Aorta (tissue), 5 donors: Measurements from ENCODE around the gene MAP4K3. TPM values are rescaled to one million over a fixed set of nuclear protein-coding genes. Genes with fewer than 3 reads are reported as not detected.
"Not testable (repeated sequence)": the region's sequence is repeated elsewhere in the genome, so short reads cannot be mapped to it uniquely, and the experiment has no call there.

ENCODE experiments used
- ATAC-seq: fragments of 200-7000 bp; cut with Tn5 transposase; one replicate; pipeline ENCODE4 v1.9.1; 2022; ENCODE audit warnings: moderate library complexity; ENCODE audit not compliant: low FRiP score
- DNase-seq, 2 donors: peaks; one replicate each; pipeline ENCODE4 v3.0.0-alpha.2; 2020
- H3K27ac ChIP-seq, 2 donors: one replicate each; pipeline ENCODE4 v1.5.1; 2013; ENCODE audit warnings: low read length in 2 of 2, mild to moderate bottlenecking in 2 of 2, moderate library complexity in 2 of 2, control low read depth in 1 of 2, inconsistent platforms in 1 of 2, low read depth in 1 of 2
- H3K27me3 ChIP-seq, 2 donors: one replicate each; pipeline ENCODE4 v1.6.1; 2013; ENCODE audit warnings: control low read depth in 1 of 2, low read length in 1 of 2, mild to moderate bottlenecking in 1 of 2, moderate library complexity in 1 of 2; ENCODE audit not compliant: insufficient read depth in 2 of 2, control insufficient read depth in 1 of 2
- H3K36me3 ChIP-seq, 2 donors: one replicate each; pipeline ENCODE4 v1.6.1; 2013; ENCODE audit warnings: control low read depth in 1 of 2, low read length in 1 of 2, mild to moderate bottlenecking in 1 of 2; ENCODE audit not compliant: insufficient read depth in 2 of 2, control insufficient read depth in 1 of 2
- H3K4me1 ChIP-seq, 2 donors: one replicate each; pipeline ENCODE4 v1.6.1; 2013; ENCODE audit warnings: low read length in 2 of 2, control low read depth in 1 of 2, mild to moderate bottlenecking in 1 of 2, moderate library complexity in 1 of 2; ENCODE audit not compliant: insufficient read depth in 2 of 2, control insufficient read depth in 1 of 2
- H3K4me3 ChIP-seq, 2 donors: one replicate each; pipeline ENCODE4 v1.5.1; 2013; ENCODE audit warnings: low read length in 2 of 2, control low read depth in 1 of 2, mild to moderate bottlenecking in 1 of 2
- H3K9me3 ChIP-seq: one replicate; pipeline ENCODE4 v1.6.1; 2013; ENCODE audit warnings: mild to moderate bottlenecking, low read length; ENCODE audit not compliant: control insufficient read depth
- WGBS, 2 donors: extraction: QIAGEN DNeasy Blood & Tissue Kit; methylation state at CpG; one replicate each; pipeline ENCODE4 v1.1.7; 2013; 5-methylcytosine and 5-hydroxymethylcytosine counted together
- intact Hi-C, 2 donors: fragments of 100-400 bp; cut with DNase I; formaldehyde crosslinking; loops; one replicate each; pipeline versions ENCODE4 v1.14.2 to v1.15.0; 2022
- polyA plus RNA-seq, 2 donors: library from polyadenylated mRNA; stranded (reverse); fragments of 200-250 nt; gene quantifications; one replicate each; pipeline ENCODE4 v1.2.3, GENCODE V29; 2013
- total RNA-seq, 2 donors: library from RNA; stranded (reverse); fragmentation: NEBNext Ultra II Directional; extraction: Animal tissue kit (Norgen Biotek cat#: 25700); gene quantifications; one replicate each; pipeline ENCODE4 v1.2.1, GENCODE V29; 2021
- donor health status: healthy with polysubstance abuse.
- donor health status: Bipolar disorder and iron deficiency.
- donor health status: DM: no; HTN: no; CAD: no.
- donor health status: DM: no; HTN: no; CAD: no.
- donor health status: DM: yes; HTN: yes; CAD: no.

MAP4K3 gene
- total and polyA plus RNA-seq, 4 donors, result 13.9 to 50.8 (median 32.9) TPM

GRCh38 chr2:39321056-39322035 lies 115.7 kb downstream of the MAP4K3 start:
- ATAC-seq, H3K4me1 ChIP-seq, intact Hi-C loops, H3K9me3 ChIP-seq, H3K27ac ChIP-seq, H3K36me3 ChIP-seq, H3K27me3 ChIP-seq, H3K4me3 ChIP-seq, DNase-seq: not testable (repeated sequence)
- 93 to 94% methylated on average over 12 to 16 of the region's 16 CpGs for WGBS, 2 donors

GRCh38 chr2:39320162-39320561 lies 116.9 kb downstream of the MAP4K3 start:
- ATAC-seq (no peak), DNase-seq (no peak)
- Histone ChIP-seq H3K4me3 (no peak overlapping the region), H3K27ac (no peak overlapping the region), H3K36me3 (peaks cover 0 to 1% of the 10 kb centered on the region in 2 donors), H3K9me3 (no peaks in the 10 kb centered on the region), H3K27me3 (no peaks in the 10 kb centered on the region), H3K4me1 (no peaks in the 10 kb centered on the region)
- 79 to 86% methylated on average over 4 of the region's 4 CpGs for WGBS, 2 donors
- intact Hi-C loops, result no loop called here

GRCh38 chr2:39313575-39313974 lies 123.5 kb downstream of the MAP4K3 start:
- DNase-seq (no peak), ATAC-seq (no peak)
- Histone ChIP-seq H3K27ac (no peak overlapping the region), H3K4me3 (no peak overlapping the region), H3K9me3 (no peaks in the 10 kb centered on the region), H3K4me1 (no peaks in the 10 kb centered on the region), H3K27me3 (no peaks in the 10 kb centered on the region), H3K36me3 (peaks cover 5% of the 10 kb centered on the region in 2 donors)
- intact Hi-C loops, result no loop called here
- WGBS, 2 donors, result 89 to 91% methylated on average over 4 of the region's 4 CpGs

- Histone ChIP-seq H3K9me3 (no peaks in the 10 kb centered on the region), H3K27ac (no peak overlapping the region), H3K27me3 (no peaks in the 10 kb centered on the region), H3K36me3 (peaks cover 5% of the 10 kb centered on the region in 2 donors), H3K4me3 (no peak overlapping the region), H3K4me1 (no peaks in the 10 kb centered on the region)
- WGBS, 2 donors, result 68 to 80% methylated on average over 2 of the region's 2 CpGs
- DNase-seq, result no peak
- no peak for ATAC-seq
- intact Hi-C loops, result no loop called here
These were observed 125.6 kb downstream of the MAP4K3 start for GRCh38 chr2:39311469-39311868.

GRCh38 chr2:39308778-39309177 lies 128.3 kb downstream of the MAP4K3 start:
- intact Hi-C loops, result no loop called here
- Histone ChIP-seq H3K27me3 (no peaks in the 10 kb centered on the region), H3K4me1 (no peaks in the 10 kb centered on the region), H3K9me3 (no peaks in the 10 kb centered on the region), H3K36me3 (peaks cover 3% of the 10 kb centered on the region in 2 donors), H3K27ac (no peak overlapping the region), H3K4me3 (no peak overlapping the region)
- ATAC-seq (no peak), DNase-seq (no peak)
- WGBS, 2 donors, result 75 to 87% methylated on average over 1 of the region's 1 CpG

GRCh38 chr2:39306626-39307025 lies 130.5 kb downstream of the MAP4K3 start:
- H3K4me3 ChIP-seq, result no peak overlapping the region
- ATAC-seq (no peak), DNase-seq (no peak)
- no peak overlapping the region for H3K27ac ChIP-seq
- 86 to 90% methylated on average over 1 of the region's 1 CpG for WGBS, 2 donors
- intact Hi-C loops, result no loop called here
- H3K9me3 ChIP-seq, result no peaks in the 10 kb centered on the region
- H3K27me3 ChIP-seq, result no peaks in the 10 kb centered on the region
- H3K4me1 ChIP-seq, result no peaks in the 10 kb centered on the region
- H3K36me3 ChIP-seq, result peaks cover 3% of the 10 kb centered on the region in 2 donors

- no peak overlapping the region for H3K27ac ChIP-seq
- H3K36me3 ChIP-seq, result peaks cover 0 to 3% of the 10 kb centered on the region in 2 donors
- H3K4me3 ChIP-seq, result no peak overlapping the region
- ATAC-seq (no peak), DNase-seq (no peak)
- H3K4me1 ChIP-seq, result no peaks in the 10 kb centered on the region
- no peaks in the 10 kb centered on the region for H3K27me3 ChIP-seq
- WGBS, 2 donors, result 91 to 92% methylated on average over 4 of the region's 4 CpGs
- no peaks in the 10 kb centered on the region for H3K9me3 ChIP-seq
- intact Hi-C loops, result no loop called here
These were observed 132.4 kb downstream of the MAP4K3 start for GRCh38 chr2:39304729-39305128.

GRCh38 chr2:39304200-39304599 lies 132.9 kb downstream of the MAP4K3 start:
- H3K27me3 ChIP-seq, result no peaks in the 10 kb centered on the region
- H3K4me1 ChIP-seq, result no peaks in the 10 kb centered on the region
- intact Hi-C loops, result no loop called here
- no peaks in the 10 kb centered on the region for H3K9me3 ChIP-seq
- DNase-seq (no peak), ATAC-seq (no peak)
- WGBS, 2 donors, result 33 to 42% methylated on average over 1 of the region's 1 CpG
- H3K27ac ChIP-seq, result no peak overlapping the region
- peaks cover 0 to 3% of the 10 kb centered on the region in 2 donors for H3K36me3 ChIP-seq
- no peak overlapping the region for H3K4me3 ChIP-seq

- H3K4me3 ChIP-seq, result no peak overlapping the region
- no peaks in the 10 kb centered on the region for H3K9me3 ChIP-seq
- no peak for DNase-seq
- ATAC-seq, result no peak
- WGBS, 2 donors, result 89% methylated on average over 6 of the region's 6 CpGs
- no peak overlapping the region for H3K27ac ChIP-seq
- peaks cover 0 to 3% of the 10 kb centered on the region in 2 donors for H3K36me3 ChIP-seq
- intact Hi-C loops, result no loop called here
- H3K4me1 ChIP-seq, result no peaks in the 10 kb centered on the region
- no peaks in the 10 kb centered on the region for H3K27me3 ChIP-seq
These were observed 135.7 kb downstream of the MAP4K3 start for GRCh38 chr2:39301352-39301751.
